ENCODE measurements around the gene ITCH. TPM values are rescaled to one million over a fixed set of nuclear protein-coding genes. Genes with fewer than 3 reads are reported as not detected.
"Not testable (repeated sequence)": the region's sequence is repeated elsewhere in the genome, so short reads cannot be mapped to it uniquely, and the experiment has no call there.

Gene ITCH
- total and polyA plus RNA-seq, 12 donors, result 6.7 to 47.5 (median 39.1) TPM

- intact Hi-C loops (cut with DNase I), result no loop called here
These were observed 39.4 kb downstream of the ITCH start for GRCh38 chr20:34402461-34402860.

DNA sequence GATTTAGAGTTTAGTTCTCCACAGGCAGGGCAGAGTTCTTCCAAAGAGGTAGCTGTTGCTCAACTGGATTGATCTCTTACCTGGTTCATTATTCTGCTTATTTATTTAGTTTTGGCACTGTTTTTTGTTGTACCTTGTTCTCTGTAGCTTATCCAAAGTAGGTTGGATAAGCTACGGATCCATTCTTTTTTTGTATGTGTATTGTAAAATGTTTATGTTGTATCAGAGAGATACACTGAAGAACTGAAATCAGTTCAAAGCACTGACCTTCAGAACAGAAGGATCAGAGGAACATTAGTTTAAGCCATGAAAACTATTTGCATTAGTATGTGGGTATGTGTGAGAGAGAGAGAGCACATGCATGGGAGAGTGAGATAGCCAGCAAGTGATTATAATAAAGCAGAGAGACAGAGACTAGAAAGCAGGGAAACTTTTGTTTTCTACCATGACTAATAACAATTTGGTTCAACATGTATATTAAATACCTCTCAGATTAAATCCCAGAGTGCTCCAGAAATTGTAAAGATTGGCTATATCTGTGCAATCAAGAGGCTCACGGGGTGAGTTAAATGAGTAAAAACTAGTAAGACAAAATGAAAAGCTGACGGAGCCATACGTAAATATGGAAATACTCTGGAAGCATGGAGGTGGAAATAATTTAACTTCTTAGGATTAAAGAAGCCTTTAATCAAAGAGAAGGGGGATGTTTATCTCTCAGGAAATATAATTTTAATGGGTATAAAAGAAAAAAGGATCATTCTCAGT is 40.2 kb downstream of the ITCH start:
- 64 to 76% methylated on average over 4 of the region's 4 CpGs for WGBS, 2 donors
- no peak overlapping the region for H3K4me3 ChIP-seq
- H3K9me3 ChIP-seq, result no peaks in the 10 kb centered on the region
- intact Hi-C loops (cut with DNase I), result no loop called here
- ATAC-seq (peak in 2 of 8 donors; percentile 14 to 33), DNase-seq (no peak)
- TF ChIP-seq, protein P1, sequence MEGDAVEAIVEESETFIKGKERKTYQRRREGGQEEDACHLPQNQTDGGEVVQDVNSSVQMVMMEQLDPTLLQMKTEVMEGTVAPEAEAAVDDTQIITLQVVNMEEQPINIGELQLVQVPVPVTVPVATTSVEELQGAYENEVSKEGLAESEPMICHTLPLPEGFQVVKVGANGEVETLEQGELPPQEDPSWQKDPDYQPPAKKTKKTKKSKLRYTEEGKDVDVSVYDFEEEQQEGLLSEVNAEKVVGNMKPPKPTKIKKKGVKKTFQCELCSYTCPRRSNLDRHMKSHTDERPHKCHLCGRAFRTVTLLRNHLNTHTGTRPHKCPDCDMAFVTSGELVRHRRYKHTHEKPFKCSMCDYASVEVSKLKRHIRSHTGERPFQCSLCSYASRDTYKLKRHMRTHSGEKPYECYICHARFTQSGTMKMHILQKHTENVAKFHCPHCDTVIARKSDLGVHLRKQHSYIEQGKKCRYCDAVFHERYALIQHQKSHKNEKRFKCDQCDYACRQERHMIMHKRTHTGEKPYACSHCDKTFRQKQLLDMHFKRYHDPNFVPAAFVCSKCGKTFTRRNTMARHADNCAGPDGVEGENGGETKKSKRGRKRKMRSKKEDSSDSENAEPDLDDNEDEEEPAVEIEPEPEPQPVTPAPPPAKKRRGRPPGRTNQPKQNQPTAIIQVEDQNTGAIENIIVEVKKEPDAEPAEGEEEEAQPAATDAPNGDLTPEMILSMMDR (IDR thresholded peaks at IDR 0.05), result no peak
- H3K4me1 ChIP-seq, result peaks cover 0 to 56% (median 39%) of the 10 kb centered on the region in 9 donors
- peak overlapping the region in 2 of 10 donors; percentile 11 to 45 for H3K27ac ChIP-seq
- H3K27me3 ChIP-seq, result no peaks in the 10 kb centered on the region
- H3K36me3 ChIP-seq, result peaks cover 0 to 62% (median 0%) of the 10 kb centered on the region in 9 donors

More at GRCh38 chr20:34402461-34402860, 39.4 kb downstream of the ITCH start:
- DNase-seq (no peak), ATAC-seq (no peak)
- TF ChIP-seq, protein P1 (IDR thresholded peaks at IDR 0.05), result no peak
- Histone ChIP-seq H3K36me3 (peaks cover 0 to 62% (median 0%) of the 10 kb centered on the region in 9 donors), H3K4me1 (peaks cover 0 to 56% (median 39%) of the 10 kb centered on the region in 9 donors), H3K4me3 (no peak overlapping the region), H3K27ac (peak overlapping the region in 1 of 10 donors; percentile 27), H3K27me3 (no peaks in the 10 kb centered on the region), H3K9me3 (no peaks in the 10 kb centered on the region)
- 38 to 43% methylated on average over 1 of the region's 1 CpG for WGBS, 2 donors

DNA sequence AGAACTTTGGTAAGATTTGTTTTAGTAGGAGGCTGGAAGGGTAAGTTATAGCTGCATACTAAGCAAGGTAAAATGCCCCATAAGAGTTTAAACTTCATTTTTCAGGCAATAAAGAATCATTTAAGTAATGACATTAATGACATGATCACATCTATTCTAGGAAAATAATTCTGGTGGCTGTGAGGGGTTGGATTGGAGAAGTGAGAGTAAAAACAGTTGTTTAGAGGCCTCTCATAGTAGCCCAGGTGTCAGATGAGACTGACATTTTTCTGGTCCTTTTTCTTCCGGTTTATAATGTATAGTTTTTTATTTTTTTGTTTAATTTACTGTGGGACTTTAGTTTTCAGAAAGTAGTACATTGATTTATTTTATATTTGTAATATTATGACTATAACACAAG is 40.8 kb downstream of the ITCH start:
- H3K36me3 ChIP-seq, result peaks cover 0 to 62% (median 0%) of the 10 kb centered on the region in 9 donors
- intact Hi-C loops (cut with DNase I), result no loop called here
- ATAC-seq, result no peak
- peak overlapping the region in 1 of 10 donors; percentile 45 for H3K27ac ChIP-seq
- WGBS, 2 donors, result 85% methylated on average over 1 of the region's 1 CpG
- H3K27me3 ChIP-seq, result no peaks in the 10 kb centered on the region
- H3K9me3 ChIP-seq, result no peaks in the 10 kb centered on the region
- TF ChIP-seq, protein P1 (IDR thresholded peaks at IDR 0.05), result no peak
- peaks cover 0 to 56% (median 39%) of the 10 kb centered on the region in 9 donors for H3K4me1 ChIP-seq
- no peak for DNase-seq
- H3K4me3 ChIP-seq, result no peak overlapping the region

DNA sequence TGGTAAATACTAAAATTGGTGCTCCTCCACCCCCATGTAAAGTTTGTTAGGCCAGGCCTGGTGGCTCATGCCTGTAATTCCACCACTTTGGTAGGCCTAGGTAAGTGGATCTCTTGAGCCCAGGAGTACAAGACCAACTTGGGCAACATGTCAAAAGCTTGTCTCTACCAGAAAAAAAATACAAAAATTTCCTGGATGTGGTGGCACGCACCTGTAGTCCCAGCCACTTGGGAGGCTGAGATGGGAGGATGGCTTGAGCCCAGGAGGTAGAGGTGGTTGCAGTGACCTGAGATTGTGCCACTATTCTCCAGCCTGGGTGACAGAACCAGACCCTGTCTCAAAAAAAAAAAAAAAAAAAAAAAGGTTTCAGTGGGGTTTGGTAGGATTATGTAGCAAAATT is 41.7 kb downstream of the ITCH start:
- no peaks in the 10 kb centered on the region for H3K9me3 ChIP-seq
- peaks cover 0 to 62% (median 7%) of the 10 kb centered on the region in 9 donors for H3K36me3 ChIP-seq
- WGBS, 2 donors, result 97 to 100% methylated on average over 1 of the region's 1 CpG
- intact Hi-C loops (cut with DNase I), result no loop called here
- TF ChIP-seq, protein P1 (IDR thresholded peaks at IDR 0.05), result no peak
- no peak overlapping the region for H3K4me3 ChIP-seq
- ATAC-seq (no peak), DNase-seq (no peak)
- no peaks in the 10 kb centered on the region for H3K27me3 ChIP-seq
- peaks cover 0 to 56% (median 39%) of the 10 kb centered on the region in 9 donors for H3K4me1 ChIP-seq
- no peak overlapping the region for H3K27ac ChIP-seq

GRCh38 chr20:34405247-34405651 is 42.2 kb downstream of the ITCH start:
- ATAC-seq, result peak in 1 of 8 donors; percentile 17
- 83 to 88% methylated on average over 10 of the region's 10 CpGs for WGBS, 2 donors
- peaks cover 0 to 62% (median 11%) of the 10 kb centered on the region in 9 donors for H3K36me3 ChIP-seq
- H3K9me3 ChIP-seq; intact Hi-C loops (cut with DNase I); H3K27me3 ChIP-seq; H3K4me3 ChIP-seq; DNase-seq; H3K27ac ChIP-seq: not testable (repeated sequence)
- peaks cover 0 to 55% (median 39%) of the 10 kb centered on the region in 9 donors for H3K4me1 ChIP-seq

- DNase-seq; H3K27me3 ChIP-seq; intact Hi-C loops (cut with DNase I); H3K9me3 ChIP-seq; ATAC-seq; H3K4me3 ChIP-seq; H3K27ac ChIP-seq: not testable (repeated sequence)
- Histone ChIP-seq H3K36me3 (peaks cover 0 to 62% (median 13%) of the 10 kb centered on the region in 9 donors), H3K4me1 (peaks cover 0 to 48% (median 39%) of the 10 kb centered on the region in 9 donors)
- WGBS, 2 donors, result 98% methylated on average over 3 of the region's 3 CpGs
These were observed 42.9 kb downstream of the ITCH start for GRCh38 chr20:34405942-34406341.
